Smooth muscle cell of the pulmonary artery (primary cell): ENCODE data around the gene CMTR1. TPM values are rescaled to one million over a fixed set of nuclear protein-coding genes. Genes with fewer than 3 reads are reported as not detected.

ENCODE experiments used
- total RNA-seq: library from RNA; depleted of rRNA; stranded (reverse); fragments of >200 nt; gene quantifications from 2 replicates; pipeline ENCODE4 v1.2.3, GENCODE V29; 2014

Gene CMTR1, protein sequence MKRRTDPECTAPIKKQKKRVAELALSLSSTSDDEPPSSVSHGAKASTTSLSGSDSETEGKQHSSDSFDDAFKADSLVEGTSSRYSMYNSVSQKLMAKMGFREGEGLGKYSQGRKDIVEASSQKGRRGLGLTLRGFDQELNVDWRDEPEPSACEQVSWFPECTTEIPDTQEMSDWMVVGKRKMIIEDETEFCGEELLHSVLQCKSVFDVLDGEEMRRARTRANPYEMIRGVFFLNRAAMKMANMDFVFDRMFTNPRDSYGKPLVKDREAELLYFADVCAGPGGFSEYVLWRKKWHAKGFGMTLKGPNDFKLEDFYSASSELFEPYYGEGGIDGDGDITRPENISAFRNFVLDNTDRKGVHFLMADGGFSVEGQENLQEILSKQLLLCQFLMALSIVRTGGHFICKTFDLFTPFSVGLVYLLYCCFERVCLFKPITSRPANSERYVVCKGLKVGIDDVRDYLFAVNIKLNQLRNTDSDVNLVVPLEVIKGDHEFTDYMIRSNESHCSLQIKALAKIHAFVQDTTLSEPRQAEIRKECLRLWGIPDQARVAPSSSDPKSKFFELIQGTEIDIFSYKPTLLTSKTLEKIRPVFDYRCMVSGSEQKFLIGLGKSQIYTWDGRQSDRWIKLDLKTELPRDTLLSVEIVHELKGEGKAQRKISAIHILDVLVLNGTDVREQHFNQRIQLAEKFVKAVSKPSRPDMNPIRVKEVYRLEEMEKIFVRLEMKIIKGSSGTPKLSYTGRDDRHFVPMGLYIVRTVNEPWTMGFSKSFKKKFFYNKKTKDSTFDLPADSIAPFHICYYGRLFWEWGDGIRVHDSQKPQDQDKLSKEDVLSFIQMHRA
- total RNA-seq: 37.6 and 39.6 TPM in 2 replicates

DNA sequence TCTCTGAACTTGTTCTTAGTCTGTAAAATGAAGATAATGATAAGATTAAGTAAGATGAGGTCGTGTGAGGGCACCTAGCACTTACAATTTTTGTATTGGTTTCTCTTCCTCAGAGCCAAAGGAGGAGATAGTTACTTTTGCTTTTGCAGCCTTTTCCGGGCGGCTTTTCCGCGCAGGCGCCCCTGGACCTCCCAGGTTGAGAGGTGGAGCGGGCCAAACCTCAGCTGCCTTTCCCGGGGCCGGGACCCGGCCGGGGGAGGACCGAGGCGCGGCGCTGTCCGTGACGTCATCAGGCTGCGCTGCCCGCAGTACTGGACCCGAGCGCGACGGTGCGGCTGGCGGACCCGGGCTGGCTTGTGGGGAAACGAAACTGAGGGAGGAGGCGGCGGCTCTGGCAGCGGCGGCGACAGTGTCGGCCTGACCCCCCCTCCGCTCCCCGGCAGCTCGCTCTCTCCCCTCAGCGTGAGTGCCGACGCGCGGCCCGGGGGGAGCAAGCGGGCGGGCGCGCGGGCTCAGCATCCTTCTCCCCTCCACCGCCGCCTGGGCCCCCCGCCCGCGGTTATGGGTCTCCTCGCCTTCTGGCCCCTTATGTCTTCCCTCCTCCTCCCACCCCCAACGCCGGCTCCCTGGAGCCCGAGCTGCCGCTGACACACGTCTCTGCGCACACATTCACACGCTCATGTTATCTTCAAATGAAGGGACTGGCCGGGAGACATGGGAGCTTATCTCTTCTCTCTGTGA lies at the start of gene CMTR1:
CMTR1 (plus strand) TSS at position 306 of the 741 bp plus-strand sequence. CDS start 2,409 bp downstream, outside the sequence.

DNA sequence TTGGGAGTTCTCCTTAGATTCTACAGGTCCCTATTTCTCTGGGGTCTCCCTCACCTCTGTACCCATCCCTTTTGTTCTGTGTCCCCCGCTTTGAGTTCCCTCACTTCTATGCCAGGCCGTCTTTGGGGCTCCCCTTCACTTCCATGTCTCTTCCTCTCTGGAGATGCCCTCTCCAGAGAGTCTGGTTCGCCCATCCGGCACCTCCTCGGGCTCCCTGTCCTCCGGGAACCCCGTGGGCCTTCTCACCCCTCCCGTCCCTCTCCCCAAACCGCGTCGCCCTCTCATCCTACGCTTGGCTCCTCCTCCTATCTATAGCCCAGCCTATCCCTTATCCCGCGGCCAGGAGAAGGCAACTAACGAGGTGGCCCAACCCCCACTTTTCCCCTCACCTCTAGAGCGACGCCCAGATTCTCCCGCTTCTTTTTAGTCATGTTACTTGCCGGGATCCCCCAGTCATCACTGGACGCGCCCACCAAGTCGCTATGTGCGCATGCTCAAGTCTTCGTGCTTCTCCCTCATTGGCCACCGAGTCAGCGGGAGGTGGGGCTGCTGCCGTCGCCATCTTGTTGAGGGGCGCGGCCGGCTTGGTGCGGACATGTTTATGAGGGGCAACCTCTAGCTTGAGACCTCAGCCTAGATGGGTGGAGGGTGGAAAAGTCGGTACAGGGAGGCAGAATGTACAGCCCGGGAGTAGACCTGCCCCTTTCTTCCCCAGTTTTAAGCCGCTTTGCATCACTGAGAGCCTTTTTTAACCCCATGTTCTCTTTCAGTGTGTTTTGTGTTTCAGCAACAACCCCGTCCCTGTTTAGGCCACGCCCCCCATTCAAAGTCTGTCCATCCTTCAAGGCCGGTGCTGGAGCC lies 66.6 kb downstream of the CMTR1 start, which contains the start of gene CCDC167:
CCDC167 (minus strand) TSS at position 461 of the 861 bp plus-strand sequence; CDS start at position 431, 30 bp downstream.

Other genes with a start within 250 kb of the CMTR1 start
- 7.8 and 8.2 TPM in 2 replicates for gene TBC1D22B, start 175.4 kb upstream of the CMTR1 start, total RNA-seq
- 1.4 and 2.2 TPM in 2 replicates for gene TMEM217, start 175.1 kb upstream of the CMTR1 start, total RNA-seq
- gene RNF8, start 79.2 kb upstream of the CMTR1 start, total RNA-seq: 15.0 and 15.9 TPM in 2 replicates
- 10.2 and 10.8 TPM in 2 replicates for gene CCDC167, start 66.7 kb downstream of the CMTR1 start, total RNA-seq